ENCODE data around the gene NUP210L. TPM values are rescaled to one million over a fixed set of nuclear protein-coding genes. Genes with fewer than 3 reads are reported as not detected.

NUP210L gene
- total and polyA plus RNA-seq, 9 of the 15 experiments (the other 6 are each of a cell fraction or from before 2014, with no cell fraction given) = 0.01 to 0.04 TPM; not detected in 7

GRCh38 chr1:154154534-154155191 lies at the start of gene NUP210L (continued):
- peak; percentile 78; the same call in 1 of the 2 replicates for TF ChIP-seq CREM (IDR thresholded peaks at IDR 0.05; ENCODE audit: low read depth)
- no peak for TF ChIP-seq NR4A1 (CRISPR knock-in tag; IDR thresholded peaks at IDR 0.05)
- no peak for TF ChIP-seq NR4A1 (tag; IDR thresholded peaks at IDR 0.05)
- TF ChIP-seq, protein P1, sequence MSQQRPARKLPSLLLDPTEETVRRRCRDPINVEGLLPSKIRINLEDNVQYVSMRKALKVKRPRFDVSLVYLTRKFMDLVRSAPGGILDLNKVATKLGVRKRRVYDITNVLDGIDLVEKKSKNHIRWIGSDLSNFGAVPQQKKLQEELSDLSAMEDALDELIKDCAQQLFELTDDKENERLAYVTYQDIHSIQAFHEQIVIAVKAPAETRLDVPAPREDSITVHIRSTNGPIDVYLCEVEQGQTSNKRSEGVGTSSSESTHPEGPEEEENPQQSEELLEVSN (IDR thresholded peaks at IDR 0.05; ENCODE audit: borderline replicate concordance in 1 of 2, extremely low read depth in 1 of 2, insufficient read depth in 1 of 2, insufficient read length in 1 of 2, low read depth in 1 of 2, low read length in 1 of 2, poor library complexity in 1 of 2, severe bottlenecking in 1 of 2) = peak in 1 of 2 experiments; percentile 72
- TF ChIP-seq SMARCC2 (IDR thresholded peaks at IDR 0.05; ENCODE audit: low read depth) = no peak
- no peak for TF ChIP-seq RB1 (IDR thresholded peaks at IDR 0.05; ENCODE audit: low read depth)
- no peak for TF ChIP-seq SPI1 (IDR thresholded peaks at IDR 0.05; ENCODE audit: borderline replicate concordance, low read depth, low read length)
- TF ChIP-seq DLX4 (CRISPR knock-in tag; IDR thresholded peaks at IDR 0.05) = no peak
- no peak for TF ChIP-seq ZNF407 (IDR thresholded peaks at IDR 0.05; ENCODE audit: low read depth)
- TF ChIP-seq ZNF124 (CRISPR knock-in tag; IDR thresholded peaks at IDR 0.05) = no peak
- TF ChIP-seq RBM22 (IDR thresholded peaks at IDR 0.05; ENCODE audit: low read depth, low read length, poor library complexity, severe bottlenecking) = peak; percentile 68
- no peak for TF ChIP-seq ZC3H8 (IDR thresholded peaks at IDR 0.05)
- TF ChIP-seq COPS2 (conservative IDR thresholded peaks at IDR 0.05) = no peak
- TF ChIP-seq, protein P2, sequence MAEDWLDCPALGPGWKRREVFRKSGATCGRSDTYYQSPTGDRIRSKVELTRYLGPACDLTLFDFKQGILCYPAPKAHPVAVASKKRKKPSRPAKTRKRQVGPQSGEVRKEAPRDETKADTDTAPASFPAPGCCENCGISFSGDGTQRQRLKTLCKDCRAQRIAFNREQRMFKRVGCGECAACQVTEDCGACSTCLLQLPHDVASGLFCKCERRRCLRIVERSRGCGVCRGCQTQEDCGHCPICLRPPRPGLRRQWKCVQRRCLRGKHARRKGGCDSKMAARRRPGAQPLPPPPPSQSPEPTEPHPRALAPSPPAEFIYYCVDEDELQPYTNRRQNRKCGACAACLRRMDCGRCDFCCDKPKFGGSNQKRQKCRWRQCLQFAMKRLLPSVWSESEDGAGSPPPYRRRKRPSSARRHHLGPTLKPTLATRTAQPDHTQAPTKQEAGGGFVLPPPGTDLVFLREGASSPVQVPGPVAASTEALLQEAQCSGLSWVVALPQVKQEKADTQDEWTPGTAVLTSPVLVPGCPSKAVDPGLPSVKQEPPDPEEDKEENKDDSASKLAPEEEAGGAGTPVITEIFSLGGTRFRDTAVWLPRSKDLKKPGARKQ (CRISPR knock-in tag; IDR thresholded peaks at IDR 0.05) = 0 out of 2 replicates have a peak, but pooled peaks have one; percentile 26

All from K562 (cell line).